Measurements from ENCODE around the gene CTNNBIP1.

DNA sequence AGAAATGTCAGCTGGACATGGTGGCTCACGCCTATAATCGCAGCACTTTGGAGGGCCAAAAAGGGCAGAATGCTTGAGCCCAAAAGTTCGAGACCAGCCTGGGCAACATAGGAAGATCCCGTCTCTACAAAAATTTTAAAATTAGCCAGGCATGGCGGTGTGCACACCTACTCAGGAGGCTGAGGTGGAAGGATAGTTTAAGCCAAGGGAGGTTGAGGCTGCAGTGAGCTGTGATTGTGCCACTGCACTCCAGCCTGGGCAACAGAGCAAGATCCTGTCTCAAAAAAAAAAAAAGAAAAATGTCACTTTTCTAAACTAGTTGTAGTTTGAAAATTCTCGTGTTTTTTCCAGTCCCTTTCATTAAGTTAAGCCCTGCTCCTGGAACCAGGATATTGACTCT, 95.5 kb downstream of the CTNNBIP1 start:
- TF ChIP-seq, protein P1, sequence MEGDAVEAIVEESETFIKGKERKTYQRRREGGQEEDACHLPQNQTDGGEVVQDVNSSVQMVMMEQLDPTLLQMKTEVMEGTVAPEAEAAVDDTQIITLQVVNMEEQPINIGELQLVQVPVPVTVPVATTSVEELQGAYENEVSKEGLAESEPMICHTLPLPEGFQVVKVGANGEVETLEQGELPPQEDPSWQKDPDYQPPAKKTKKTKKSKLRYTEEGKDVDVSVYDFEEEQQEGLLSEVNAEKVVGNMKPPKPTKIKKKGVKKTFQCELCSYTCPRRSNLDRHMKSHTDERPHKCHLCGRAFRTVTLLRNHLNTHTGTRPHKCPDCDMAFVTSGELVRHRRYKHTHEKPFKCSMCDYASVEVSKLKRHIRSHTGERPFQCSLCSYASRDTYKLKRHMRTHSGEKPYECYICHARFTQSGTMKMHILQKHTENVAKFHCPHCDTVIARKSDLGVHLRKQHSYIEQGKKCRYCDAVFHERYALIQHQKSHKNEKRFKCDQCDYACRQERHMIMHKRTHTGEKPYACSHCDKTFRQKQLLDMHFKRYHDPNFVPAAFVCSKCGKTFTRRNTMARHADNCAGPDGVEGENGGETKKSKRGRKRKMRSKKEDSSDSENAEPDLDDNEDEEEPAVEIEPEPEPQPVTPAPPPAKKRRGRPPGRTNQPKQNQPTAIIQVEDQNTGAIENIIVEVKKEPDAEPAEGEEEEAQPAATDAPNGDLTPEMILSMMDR (IDR thresholded peaks at IDR 0.05), result no peak
- TF ChIP-seq EZH2 (IDR thresholded peaks at IDR 0.05; ENCODE audit: borderline replicate concordance, insufficient read depth, low read depth, low read length, poor library complexity, severe bottlenecking), result no peak
